SK-N-SH (cell line): ENCODE data around the gene TSPAN13. TPM values are rescaled to one million over a fixed set of nuclear protein-coding genes. Genes with fewer than 3 reads are reported as not detected.

Experiments used
- CTCF ChIA-PET: fragments of 300-600, 350-600 bp; formaldehyde crosslinking; extraction: SDS; loops from one replicate; lab custom pipeline; 2021; lab: Yijun Ruan, JAX
- POLR2A ChIA-PET: fragments of 350-600 bp; sonication (Branson Sonifier 250); formaldehyde crosslinking; extraction: SDS; loops from one replicate; lab custom pipeline; 2020; ENCODE audit warnings: antibody characterized with exemption, inconsistent platforms; lab: Yijun Ruan, JAX
- DNase-seq: peaks from one replicate; pipeline ENCODE4 v3.0.0; 2012
- H2AFZ ChIP-seq: fragments of 200-600 bp; sonication (generic); 2 replicates; pipeline ENCODE4 v1.8.1; 2016; ENCODE audit warnings: antibody characterized with exemption, mild to moderate bottlenecking, low read depth
- H3F3A ChIP-seq: fragments of 200-600 bp; sonication (generic); replicated peaks from 2 replicates; pipeline ENCODE3; 2016; ENCODE audit warnings: antibody characterized with exemption, mild to moderate bottlenecking; ENCODE audit not compliant: insufficient read depth
- H3K27ac ChIP-seq, 2 experiments: fragments of 200-500 bp in 1 of 2; fragments of 200-600 bp in 1 of 2; sonication (Bioruptor generic) in 1 of 2; sonication (generic), shearing (Covaris generic) in 1 of 2; 2 replicates each; pipeline versions ENCODE4 v1.5.1 to v1.6.1; 2014 to 2016; ENCODE audit warnings: low read depth in 2 of 2, inconsistent platforms in 1 of 2, low read length in 1 of 2, mild to moderate bottlenecking in 1 of 2, mixed read lengths in 1 of 2
- H3K27me3 ChIP-seq: fragments of 200-600 bp; sonication (generic), shearing (Covaris generic); 2 replicates; pipeline ENCODE4 v1.6.1; 2016; ENCODE audit warnings: mixed run types; ENCODE audit not compliant: insufficient read depth
- H3K36me3 ChIP-seq, 2 experiments: fragments of 200-500 bp in 1 of 2; fragments of 200-600 bp in 1 of 2; sonication (Bioruptor generic) in 1 of 2; sonication (generic) in 1 of 2; replicated peaks in 1 of 2; 2 replicates each; pipeline versions ENCODE3 to v1.5.1; 2014 to 2016; ENCODE audit warnings: low read length in 1 of 2, mild to moderate bottlenecking in 1 of 2; ENCODE audit not compliant: insufficient read depth in 2 of 2, control insufficient read depth in 1 of 2
- H3K4me1 ChIP-seq, 2 experiments: fragments of 200-500 bp in 1 of 2; fragments of 200-600 bp in 1 of 2; sonication (Bioruptor generic) in 1 of 2; sonication (generic), shearing (Covaris generic) in 1 of 2; 2 replicates each; pipeline versions ENCODE4 v1.5.1 to v1.6.1; 2014 to 2016; ENCODE audit warnings: low read depth in 1 of 2, low read length in 1 of 2, mixed run types in 1 of 2; ENCODE audit not compliant: insufficient read depth in 2 of 2, control insufficient read depth in 1 of 2
- H3K4me2 ChIP-seq: fragments of 200-600 bp; sonication (generic), shearing (Covaris generic); 2 replicates; pipeline ENCODE4 v1.6.1; 2017; ENCODE audit warnings: mixed run types
- H3K4me3 ChIP-seq, 2 experiments: fragments of 200-500 bp in 1 of 2; fragments of 200-600 bp in 1 of 2; sonication (Bioruptor generic) in 1 of 2; sonication (generic), shearing (Covaris generic) in 1 of 2; 2 replicates each; pipeline versions ENCODE4 v1.5.1 to v1.8.1; 2014 to 2016; ENCODE audit warnings: low read depth in 2 of 2, inconsistent platforms in 1 of 2, low read length in 1 of 2, mild to moderate bottlenecking in 1 of 2, mixed read lengths in 1 of 2, moderate library complexity in 1 of 2
- H3K79me2 ChIP-seq: fragments of 200-600 bp; sonication (generic); 2 replicates; pipeline ENCODE4 v1.8.1; 2017; ENCODE audit warnings: mild to moderate bottlenecking; ENCODE audit not compliant: insufficient read depth
- H3K9ac ChIP-seq: fragments of 200-600 bp; sonication (generic); 2 replicates; pipeline ENCODE4 v1.6.1; 2017; ENCODE audit warnings: mixed run types
- H3K9me2 ChIP-seq: fragments of 200-600 bp; sonication (generic); 2 replicates; pipeline ENCODE4 v1.6.1; 2017; ENCODE audit warnings: mixed run types
- H3K9me3 ChIP-seq: fragments of 200-600 bp; sonication (generic); 2 replicates; pipeline ENCODE4 v1.6.1; 2017; ENCODE audit warnings: mixed run types, mild to moderate bottlenecking, moderate library complexity
- H4K20me1 ChIP-seq: fragments of 200-600 bp; sonication (generic); 2 replicates; pipeline ENCODE4 v1.6.1; 2017; ENCODE audit warnings: mild to moderate bottlenecking, mixed run types; ENCODE audit not compliant: insufficient read depth
- CHD2 ChIP-seq: fragments of 150-350 bp; IDR thresholded peaks from 2 replicates; pipeline ENCODE4 v1.6.1; 2018; ENCODE audit warnings: low read length; ENCODE audit not compliant: partially characterized antibody
- EP300 ChIP-seq, 2 experiments: IDR thresholded peaks; 2 replicates each; pipeline versions ENCODE4 v1.4.0 to v1.6.1; 2012; ENCODE audit warnings: borderline replicate concordance in 1 of 2, low read depth in 1 of 2, low read length in 1 of 2
- EZH2phosphoT487 ChIP-seq: fragments of 200-600 bp; sonication (generic); IDR thresholded peaks from 2 replicates; pipeline ENCODE4 v1.6.1; 2017; ENCODE audit warnings: low read depth, mixed run types, mild to moderate bottlenecking, antibody characterized with exemption, moderate library complexity, borderline replicate concordance
- FOSL2 ChIP-seq: IDR thresholded peaks from 2 replicates; pipeline ENCODE4 v1.4.0; 2012; ENCODE audit warnings: low read depth, mild to moderate bottlenecking, moderate library complexity, borderline replicate concordance
- FOXM1 ChIP-seq: IDR thresholded peaks from 2 replicates; pipeline ENCODE4 v1.4.0; 2012; ENCODE audit warnings: low read depth, mild to moderate bottlenecking
- GABPA ChIP-seq: IDR thresholded peaks from 2 replicates; pipeline ENCODE4 v1.4.0; 2012; ENCODE audit warnings: low read depth, mild to moderate bottlenecking
- JUND ChIP-seq: IDR thresholded peaks from 2 replicates; pipeline ENCODE4 v1.4.0; 2012
- NFIC ChIP-seq: IDR thresholded peaks from 2 replicates; pipeline ENCODE4 v1.4.0; 2012; ENCODE audit warnings: borderline replicate concordance
- RXRA ChIP-seq: IDR thresholded peaks from 2 replicates; pipeline ENCODE4 v1.4.0; 2012; ENCODE audit warnings: low read depth, mild to moderate bottlenecking, borderline replicate concordance
- SIN3A ChIP-seq: IDR thresholded peaks from 2 replicates; pipeline ENCODE4 v1.6.1; 2012; ENCODE audit warnings: low read depth, mild to moderate bottlenecking, low read length, moderate library complexity, borderline replicate concordance
- SMC3 ChIP-seq: IDR thresholded peaks from 2 replicates; pipeline ENCODE4 v1.6.1; 2012; ENCODE audit warnings: low read depth, low read length, improper control_type of control experiment
- TAF1 ChIP-seq: IDR thresholded peaks from 2 replicates; pipeline ENCODE4 v1.6.1; 2012; ENCODE audit warnings: low read depth, mild to moderate bottlenecking, low read length, moderate library complexity, borderline replicate concordance
- TCF12 ChIP-seq: IDR thresholded peaks from 2 replicates; pipeline ENCODE4 v1.4.0; 2012
- TEAD4 ChIP-seq: IDR thresholded peaks from 2 replicates; pipeline ENCODE4 v1.4.0; 2012; ENCODE audit warnings: mild to moderate bottlenecking, borderline replicate concordance; ENCODE audit not compliant: insufficient read depth
- WGBS: methylation state at CpG from one replicate; pipeline ENCODE4 v1.1.6; 2017; ENCODE audit warnings: low lambda C conversion rate; 5-methylcytosine and 5-hydroxymethylcytosine counted together
- polyA plus RNA-seq, 3 experiments: library from polyadenylated mRNA; depleted of rRNA; stranded (reverse); fragments of >200 nt; gene quantifications; 2 replicates each; pipeline ENCODE4 v1.2.3, GENCODE V29; 2012
- TF ChIP-seq, protein P1 (sequence below): IDR thresholded peaks from 2 replicates; pipeline ENCODE4 v1.6.1; 2012; ENCODE audit warnings: mild to moderate bottlenecking, low read depth, low read length, moderate library complexity
- TF ChIP-seq, protein P2 (sequence below): IDR thresholded peaks from 2 replicates; pipeline ENCODE4 v1.4.0; 2012; ENCODE audit warnings: low read depth
- TF ChIP-seq, protein P3 (sequence below): fragments of 150-350 bp; IDR thresholded peaks from 2 replicates; pipeline ENCODE4 v1.6.1; 2017; ENCODE audit warnings: antibody characterized with exemption, low read length, low read depth, borderline replicate concordance
- TF ChIP-seq, protein P4 (sequence below): IDR thresholded peaks from 2 replicates; pipeline ENCODE4; 2012
- TF ChIP-seq, protein P5 (sequence below): IDR thresholded peaks from 2 replicates; pipeline ENCODE4 v1.4.0; 2012; ENCODE audit warnings: low read depth, borderline replicate concordance

Gene TSPAN13
- polyA plus RNA-seq, 1 of the 3 experiments (the other 2 are of a cell fraction), result 0.26 TPM

DNA sequence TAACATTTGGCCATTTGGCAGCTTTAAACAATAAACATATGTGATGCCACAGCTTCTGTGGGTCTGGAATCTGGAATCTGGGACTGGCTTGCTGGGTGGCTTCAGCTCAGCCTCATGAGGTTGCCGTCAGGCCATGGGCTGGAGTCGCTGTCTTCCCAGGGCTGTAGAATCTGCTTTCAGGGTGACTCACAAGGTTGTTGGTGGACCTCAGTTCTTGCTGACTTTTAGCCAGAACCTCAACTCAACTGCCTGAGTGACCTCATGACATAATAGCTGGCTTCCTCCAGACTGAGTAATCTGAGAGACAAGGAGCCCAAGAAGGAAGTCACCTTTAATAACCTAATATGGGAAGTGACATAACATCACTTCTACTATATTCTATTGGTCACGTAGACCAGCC, 44.6 kb upstream of the TSPAN13 start:
- DNase-seq, result no peak
- H3K9me2 ChIP-seq, result no peaks in the 10 kb centered on the region
- H4K20me1 ChIP-seq, result no peaks in the 10 kb centered on the region
- H3K4me2 ChIP-seq, result peak overlapping the region; percentile 22
- H3K27ac ChIP-seq, result peak overlapping the region in 1 of 2 experiments; percentile 75; a peak in 2 of 4 replicates
- ChIA-PET POLR2A (no interaction called here), CTCF (no interaction called here)
- H3F3A ChIP-seq, result peaks cover 12% of the 10 kb centered on the region
- peaks cover 19 to 30% of the 10 kb centered on the region in 2 experiments for H3K36me3 ChIP-seq
- no peaks in the 10 kb centered on the region for H3K9me3 ChIP-seq
- TF ChIP-seq EZH2phosphoT487 (no peak), TAF1 (no peak), SIN3A (no peak), CHD2 (no peak), TCF12 (peak; percentile 49; the same call in 1 of the 2 replicates), NFIC (peak; percentile 48; the same call in 1 of the 2 replicates), FOXM1 (no peak), EP300 (IDR thresholded peaks at IDR 0.05; ENCODE audit: borderline replicate concordance in 1 of 2, low read depth in 1 of 2, low read length in 1 of 2) (peak in 1 of 2 experiments; percentile 52; a peak in 1 of 4 replicates), SMC3 (no peak), RXRA (peak; percentile 77; the same call in 1 of the 2 replicates), TEAD4 (0 out of 2 replicates have a peak, but pooled peaks have one; percentile 19), FOSL2 (peak; percentile 75), GABPA (no peak; the same call in 1 of the 2 replicates), JUND (peak; percentile 67)
- TF ChIP-seq, protein P1, sequence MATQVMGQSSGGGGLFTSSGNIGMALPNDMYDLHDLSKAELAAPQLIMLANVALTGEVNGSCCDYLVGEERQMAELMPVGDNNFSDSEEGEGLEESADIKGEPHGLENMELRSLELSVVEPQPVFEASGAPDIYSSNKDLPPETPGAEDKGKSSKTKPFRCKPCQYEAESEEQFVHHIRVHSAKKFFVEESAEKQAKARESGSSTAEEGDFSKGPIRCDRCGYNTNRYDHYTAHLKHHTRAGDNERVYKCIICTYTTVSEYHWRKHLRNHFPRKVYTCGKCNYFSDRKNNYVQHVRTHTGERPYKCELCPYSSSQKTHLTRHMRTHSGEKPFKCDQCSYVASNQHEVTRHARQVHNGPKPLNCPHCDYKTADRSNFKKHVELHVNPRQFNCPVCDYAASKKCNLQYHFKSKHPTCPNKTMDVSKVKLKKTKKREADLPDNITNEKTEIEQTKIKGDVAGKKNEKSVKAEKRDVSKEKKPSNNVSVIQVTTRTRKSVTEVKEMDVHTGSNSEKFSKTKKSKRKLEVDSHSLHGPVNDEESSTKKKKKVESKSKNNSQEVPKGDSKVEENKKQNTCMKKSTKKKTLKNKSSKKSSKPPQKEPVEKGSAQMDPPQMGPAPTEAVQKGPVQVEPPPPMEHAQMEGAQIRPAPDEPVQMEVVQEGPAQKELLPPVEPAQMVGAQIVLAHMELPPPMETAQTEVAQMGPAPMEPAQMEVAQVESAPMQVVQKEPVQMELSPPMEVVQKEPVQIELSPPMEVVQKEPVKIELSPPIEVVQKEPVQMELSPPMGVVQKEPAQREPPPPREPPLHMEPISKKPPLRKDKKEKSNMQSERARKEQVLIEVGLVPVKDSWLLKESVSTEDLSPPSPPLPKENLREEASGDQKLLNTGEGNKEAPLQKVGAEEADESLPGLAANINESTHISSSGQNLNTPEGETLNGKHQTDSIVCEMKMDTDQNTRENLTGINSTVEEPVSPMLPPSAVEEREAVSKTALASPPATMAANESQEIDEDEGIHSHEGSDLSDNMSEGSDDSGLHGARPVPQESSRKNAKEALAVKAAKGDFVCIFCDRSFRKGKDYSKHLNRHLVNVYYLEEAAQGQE, result 0 out of 2 replicates have a peak, but pooled peaks have one; percentile 10
- TF ChIP-seq, protein P2, sequence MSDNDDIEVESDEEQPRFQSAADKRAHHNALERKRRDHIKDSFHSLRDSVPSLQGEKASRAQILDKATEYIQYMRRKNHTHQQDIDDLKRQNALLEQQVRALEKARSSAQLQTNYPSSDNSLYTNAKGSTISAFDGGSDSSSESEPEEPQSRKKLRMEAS, result peak; percentile 76
- TF ChIP-seq, protein P3, sequence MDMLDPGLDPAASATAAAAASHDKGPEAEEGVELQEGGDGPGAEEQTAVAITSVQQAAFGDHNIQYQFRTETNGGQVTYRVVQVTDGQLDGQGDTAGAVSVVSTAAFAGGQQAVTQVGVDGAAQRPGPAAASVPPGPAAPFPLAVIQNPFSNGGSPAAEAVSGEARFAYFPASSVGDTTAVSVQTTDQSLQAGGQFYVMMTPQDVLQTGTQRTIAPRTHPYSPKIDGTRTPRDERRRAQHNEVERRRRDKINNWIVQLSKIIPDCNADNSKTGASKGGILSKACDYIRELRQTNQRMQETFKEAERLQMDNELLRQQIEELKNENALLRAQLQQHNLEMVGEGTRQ, result no peak
- TF ChIP-seq, protein P4, sequence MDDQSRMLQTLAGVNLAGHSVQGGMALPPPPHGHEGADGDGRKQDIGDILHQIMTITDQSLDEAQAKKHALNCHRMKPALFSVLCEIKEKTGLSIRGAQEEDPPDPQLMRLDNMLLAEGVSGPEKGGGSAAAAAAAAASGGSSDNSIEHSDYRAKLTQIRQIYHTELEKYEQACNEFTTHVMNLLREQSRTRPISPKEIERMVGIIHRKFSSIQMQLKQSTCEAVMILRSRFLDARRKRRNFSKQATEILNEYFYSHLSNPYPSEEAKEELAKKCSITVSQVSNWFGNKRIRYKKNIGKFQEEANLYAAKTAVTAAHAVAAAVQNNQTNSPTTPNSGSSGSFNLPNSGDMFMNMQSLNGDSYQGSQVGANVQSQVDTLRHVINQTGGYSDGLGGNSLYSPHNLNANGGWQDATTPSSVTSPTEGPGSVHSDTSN, result peak; percentile 59; the same call in 1 of the 2 replicates
- TF ChIP-seq, protein P5, sequence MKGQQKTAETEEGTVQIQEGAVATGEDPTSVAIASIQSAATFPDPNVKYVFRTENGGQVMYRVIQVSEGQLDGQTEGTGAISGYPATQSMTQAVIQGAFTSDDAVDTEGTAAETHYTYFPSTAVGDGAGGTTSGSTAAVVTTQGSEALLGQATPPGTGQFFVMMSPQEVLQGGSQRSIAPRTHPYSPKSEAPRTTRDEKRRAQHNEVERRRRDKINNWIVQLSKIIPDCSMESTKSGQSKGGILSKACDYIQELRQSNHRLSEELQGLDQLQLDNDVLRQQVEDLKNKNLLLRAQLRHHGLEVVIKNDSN, result no peak
- peaks cover 0 to 25% of the 10 kb centered on the region in 2 experiments; a peak in 2 of 4 replicates for H3K4me1 ChIP-seq
- H3K9ac ChIP-seq, result peak overlapping the region; percentile 7; the same call in 1 of the 2 replicates
- WGBS, result 67% methylated on average over 3 of the region's 3 CpGs
- no peaks in the 10 kb centered on the region for H3K27me3 ChIP-seq
- no peaks in the 10 kb centered on the region for H3K79me2 ChIP-seq
- no peak overlapping the region for H2AFZ ChIP-seq
- no peak overlapping the region for H3K4me3 ChIP-seq
